ENCODE data around the gene PITPNM2. TPM values are rescaled to one million over a fixed set of nuclear protein-coding genes. Genes with fewer than 3 reads are reported as not detected.

The PITPNM2 gene
- total and polyA plus RNA-seq, 2 of the 8 experiments (the other 6 are each of a cell fraction or from before 2014, with no cell fraction given): 0.59 to 3.4 TPM

DNA sequence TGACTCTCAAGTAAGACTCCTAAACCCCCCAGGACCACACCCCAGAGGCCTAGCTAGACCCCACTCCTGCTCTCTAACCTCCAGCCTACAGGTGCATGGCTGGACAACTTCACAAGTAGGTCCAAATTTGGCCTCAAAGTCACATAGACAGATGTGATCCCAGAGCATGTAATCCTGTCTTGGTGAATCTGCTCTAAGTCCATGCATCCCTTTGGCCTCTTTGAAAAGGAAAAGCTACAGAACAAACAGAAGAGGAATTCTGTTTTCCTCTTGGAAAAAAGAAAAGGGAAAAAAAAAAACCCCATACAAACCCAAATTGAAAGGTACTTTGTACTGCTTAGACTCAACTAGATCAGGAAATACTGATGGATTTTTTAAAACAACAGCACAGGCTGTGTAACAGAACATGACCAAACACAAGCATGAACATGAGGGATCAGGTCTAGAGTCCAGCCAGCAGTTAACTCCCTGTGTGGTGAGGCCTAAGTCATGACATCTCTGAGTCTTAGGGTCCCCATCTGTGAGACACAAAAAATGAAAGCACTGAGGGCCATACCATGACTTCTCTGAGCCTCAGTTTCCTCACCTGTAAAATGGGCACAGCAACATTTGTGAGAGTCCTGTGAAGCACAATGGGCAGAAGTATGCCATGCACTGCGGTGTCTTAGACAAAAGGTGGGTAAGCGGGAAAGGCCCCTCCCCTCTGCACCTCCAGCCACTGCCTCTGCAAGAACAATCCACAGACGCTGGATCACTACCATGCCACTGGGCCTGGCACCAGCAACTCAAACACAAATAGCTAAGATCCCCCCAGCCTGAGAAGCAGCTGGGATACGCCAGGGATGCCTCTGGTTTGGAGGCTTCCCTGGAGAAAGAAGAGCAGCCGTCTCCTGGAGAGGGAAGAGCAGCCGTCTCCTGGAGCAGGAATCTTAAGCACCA lies 9.9 kb downstream of the PITPNM2 start:
- POLR2A ChIA-PET (ENCODE audit: partially characterized antibody): interaction anchor here (3.0 kb wide), 1 partner anchor 10 kb away, joined by 11 read pairs; the partner anchor contains the start of gene PITPNM2
- DNase-seq (ENCODE audit: low read depth in 1 of 2, low spot score in 2 of 2) (no peak), FAIRE-seq (no peak)
- no peak overlapping the region for H3K4ac ChIP-seq (replicated peaks; ENCODE audit: insufficient read length, low read depth, low read length)
- H2AK5ac ChIP-seq (ENCODE audit: low read depth, low read length): no peak overlapping the region
- no peak overlapping the region for H4K91ac ChIP-seq (replicated peaks; ENCODE audit: insufficient read length, low read length)
- H3K9ac ChIP-seq (replicated peaks in 1 of 4; ENCODE audit: extremely low read depth in 1 of 4, low read depth in 3 of 4, low read length in 3 of 4): no peak overlapping the region
- no peak overlapping the region for H3K18ac ChIP-seq (ENCODE audit: extremely low read depth, low read length)
- no peak overlapping the region for H3K4me3 ChIP-seq (ENCODE audit: extremely low read depth in 1 of 4, insufficient read depth in 2 of 4, low read depth in 3 of 4, low read length in 4 of 4)
- H2BK5ac ChIP-seq (ENCODE audit: low read depth, low read length): no peak overlapping the region
- no peaks in the 10 kb centered on the region for H3K79me2 ChIP-seq (ENCODE audit: control insufficient read depth in 1 of 2, insufficient read depth in 2 of 2, low read length in 2 of 2)
- H3K4me2 ChIP-seq (ENCODE audit: insufficient read depth in 1 of 2, low read depth in 2 of 2, low read length in 2 of 2): no peak overlapping the region
- no peak overlapping the region for H3K56ac ChIP-seq (replicated peaks; ENCODE audit: insufficient read length, low read depth, low read length)
- no peaks in the 10 kb centered on the region for H4K20me1 ChIP-seq (replicated peaks in 1 of 2; ENCODE audit: control insufficient read depth in 1 of 2, insufficient read depth in 2 of 2, low read length in 2 of 2)
- no peaks in the 10 kb centered on the region for H3K9me3 ChIP-seq (ENCODE audit: insufficient read depth in 2 of 2, low read depth in 1 of 2, low read length in 1 of 2)
- no peak overlapping the region for H2BK120ac ChIP-seq (replicated peaks; ENCODE audit: low read depth, low read length)
- H2BK12ac ChIP-seq (ENCODE audit: low read depth, low read length): no peak overlapping the region
- no peaks in the 10 kb centered on the region for H3K23me2 ChIP-seq (ENCODE audit: low read depth, low read length)
- H3K14ac ChIP-seq (ENCODE audit: insufficient read length): no peak overlapping the region
- TF ChIP-seq SAP30 (IDR thresholded peaks at IDR 0.05; ENCODE audit: insufficient read depth, insufficient replicate concordance, low read length) (no peak), KDM1A (IDR thresholded peaks at IDR 0.05; ENCODE audit: borderline replicate concordance, low read length) (peak; percentile 95)
- no peaks in the 10 kb centered on the region; a peak in 1 of 7 replicates for H3K27me3 ChIP-seq (replicated peaks in 1 of 4; ENCODE audit: control insufficient read depth in 3 of 4, extremely low read depth in 1 of 4, insufficient read depth in 3 of 4, low read length in 3 of 4)
- no peak overlapping the region for H4K8ac ChIP-seq (ENCODE audit: extremely low read depth, insufficient read depth, low read length)
- H3K36me3 ChIP-seq (ENCODE audit: control insufficient read depth in 2 of 4, insufficient read depth in 4 of 4, low read length in 3 of 4): no peaks in the 10 kb centered on the region
- no peak overlapping the region for H4K5ac ChIP-seq (ENCODE audit: insufficient read length, low read depth, low read length)
- 91% methylated on average over 4 of the region's 6 CpGs; no CpG with 5 or more reads in 1 of the 2 experiments for WGBS, 2 experiments (ENCODE audit: extremely low coverage in 1 of 2, insufficient coverage in 1 of 2, insufficient read length in 1 of 2, insufficient replicate concordance in 2 of 2, low coverage in 1 of 2, low lambda C conversion rate in 2 of 2, missing lambda C conversion rate in 1 of 2)
- H3K79me1 ChIP-seq (ENCODE audit: low read depth, low read length): no peaks in the 10 kb centered on the region
- H2BK20ac ChIP-seq (ENCODE audit: low read length): no peak overlapping the region
- H2BK15ac ChIP-seq (ENCODE audit: low read length): no peak overlapping the region
- H3K27ac ChIP-seq (ENCODE audit: low read depth, low read length): no peak overlapping the region
- H3K23ac ChIP-seq (ENCODE audit: insufficient read length): no peak overlapping the region
- H2AFZ ChIP-seq (ENCODE audit: low read length): no peak overlapping the region
- H3K4me1 ChIP-seq (replicated peaks in 1 of 4; ENCODE audit: control insufficient read depth in 3 of 4, insufficient read depth in 4 of 4, low read length in 3 of 4): peaks cover 1 to 6% (median 4%) of the 10 kb centered on the region in 4 experiments; a peak in 4 of 7 replicates
- CTCF ChIA-PET (ENCODE audit: partially characterized antibody): interaction anchor here (0.8 to 2.1 kb wide), 4 partner anchors 14 to 97 kb away, joined by 3 to 8 read pairs (median 4); no protein-coding TSS in a partner anchor

All from H1 (cell line).